KOPT-K1 (cell line): ENCODE data around the gene TNS3.

Experiments used
- H3K27ac ChIP-seq: fragments of 200-600 bp; sonication (generic); 2 replicates; pipeline ENCODE4 v1.5.1; 2016; ENCODE audit warnings: antibody characterized with exemption, mild to moderate bottlenecking, low read depth, low read length; ENCODE audit not compliant: poor library complexity, severe bottlenecking
- H3K36me3 ChIP-seq: fragments of 200-600 bp; sonication (generic); 2 replicates; pipeline ENCODE4 v1.5.1; 2017; ENCODE audit warnings: antibody characterized with exemption, mild to moderate bottlenecking, low read length, moderate library complexity; ENCODE audit not compliant: insufficient read depth
- H3K9me3 ChIP-seq: fragments of 200-600 bp; sonication (generic); 2 replicates; pipeline ENCODE4 v1.5.1; 2017; ENCODE audit warnings: antibody characterized with exemption, low read length, mild to moderate bottlenecking; ENCODE audit not compliant: insufficient read depth, poor library complexity, severe bottlenecking

The TNS3 gene

DNA sequence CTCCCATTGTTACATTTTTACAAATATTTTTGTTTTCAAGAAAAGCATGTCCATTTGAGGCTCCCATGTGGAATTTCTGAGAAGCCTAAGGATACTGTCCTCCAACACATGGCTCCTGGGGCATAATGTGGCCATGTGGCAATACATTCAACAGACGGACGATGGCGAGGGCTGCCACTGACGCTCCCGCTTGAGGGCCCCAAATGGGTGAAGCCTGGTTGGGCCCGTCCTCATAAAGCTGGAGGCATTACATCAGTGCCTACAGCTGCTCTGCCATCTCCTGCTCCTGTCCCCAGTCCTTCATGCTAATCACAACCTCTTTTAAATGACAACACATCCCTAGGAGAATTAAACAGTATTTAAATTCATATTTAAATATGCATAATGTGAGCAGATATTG, 246.8 kb downstream of the TNS3 start:
- H3K27ac ChIP-seq: no peak overlapping the region
- H3K36me3 ChIP-seq: no peaks in the 10 kb centered on the region
- H3K9me3 ChIP-seq: no peaks in the 10 kb centered on the region

DNA sequence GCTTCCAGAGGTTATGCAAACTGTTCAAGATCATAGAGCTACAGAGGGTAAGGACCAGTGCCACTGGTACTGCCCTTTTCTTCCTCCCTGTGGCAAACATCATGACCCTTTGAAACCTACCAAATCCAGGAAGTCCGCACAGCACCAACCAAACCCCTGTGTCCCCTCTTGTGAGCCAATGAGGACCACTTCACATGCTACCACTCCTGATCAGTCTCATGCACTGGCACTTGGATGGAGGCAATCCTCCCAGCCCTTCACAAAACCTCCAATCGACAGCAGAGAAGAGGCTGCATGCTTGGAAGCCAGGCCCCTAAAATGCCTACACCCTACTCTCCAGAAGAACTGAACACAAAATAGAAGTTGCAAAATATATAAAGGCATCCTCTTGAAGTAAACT, 248.0 kb downstream of the TNS3 start:
- no peaks in the 10 kb centered on the region for H3K9me3 ChIP-seq
- H3K36me3 ChIP-seq: no peaks in the 10 kb centered on the region
- H3K27ac ChIP-seq: no peak overlapping the region

DNA sequence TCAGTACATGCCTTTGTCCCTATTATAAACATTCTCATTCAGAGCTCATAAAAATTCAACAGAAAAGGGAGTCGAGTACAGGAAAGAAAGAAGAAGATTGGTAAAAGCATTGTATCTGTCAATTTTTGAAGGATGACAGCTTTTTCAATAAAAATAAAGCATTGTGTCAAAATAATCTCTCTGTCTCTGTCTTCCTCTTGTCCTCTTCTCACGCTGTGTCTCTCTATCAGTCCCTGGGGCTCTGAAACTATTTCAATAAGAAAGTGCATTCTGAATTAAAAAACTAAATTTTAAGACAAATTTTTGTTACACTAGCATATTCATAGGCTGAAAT, 248.4 kb downstream of the TNS3 start:
- H3K36me3 ChIP-seq: no peaks in the 10 kb centered on the region
- H3K9me3 ChIP-seq: no peaks in the 10 kb centered on the region
- H3K27ac ChIP-seq: no peak overlapping the region

DNA sequence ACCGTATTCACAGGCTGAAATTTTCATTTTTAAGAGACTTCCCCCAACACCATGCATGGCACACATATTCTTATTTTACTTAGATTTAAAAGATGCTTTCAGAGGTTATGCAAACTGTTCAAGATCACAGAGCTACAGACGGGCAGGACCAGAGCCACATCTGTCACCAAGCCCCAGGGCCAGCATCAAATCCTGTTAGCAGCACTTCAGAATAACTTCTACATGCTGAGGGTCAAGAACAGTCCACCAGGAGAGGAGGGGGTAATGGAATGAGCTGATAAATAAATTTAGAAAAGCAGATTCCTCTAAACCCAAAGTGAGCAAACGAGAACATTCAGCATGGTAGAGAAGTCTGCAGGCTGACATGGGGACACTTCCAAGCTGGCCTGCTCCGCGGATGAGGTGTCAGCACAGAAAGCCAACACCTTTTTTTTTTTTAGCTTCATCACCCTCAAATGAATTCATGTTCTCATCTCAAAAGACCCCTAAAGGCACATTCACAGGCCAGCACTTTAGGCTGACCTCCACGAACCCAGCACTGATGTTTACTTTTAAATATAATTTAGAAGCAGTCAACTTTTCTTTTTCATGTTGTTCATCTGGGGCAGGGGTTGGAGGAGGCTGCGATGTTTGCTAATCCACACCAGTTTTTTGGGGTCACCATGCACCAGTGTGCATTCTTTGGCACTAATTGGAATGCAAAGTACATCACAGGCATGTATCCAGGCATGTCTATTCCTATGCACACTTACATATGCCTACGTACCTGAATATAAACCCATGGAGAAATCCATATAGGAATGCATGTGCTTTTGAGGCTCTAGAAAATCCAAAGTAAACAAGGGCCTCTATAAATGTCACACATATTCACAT, 249.0 kb downstream of the TNS3 start:
- H3K27ac ChIP-seq: no peak overlapping the region
- no peaks in the 10 kb centered on the region for H3K36me3 ChIP-seq
- no peaks in the 10 kb centered on the region for H3K9me3 ChIP-seq

DNA sequence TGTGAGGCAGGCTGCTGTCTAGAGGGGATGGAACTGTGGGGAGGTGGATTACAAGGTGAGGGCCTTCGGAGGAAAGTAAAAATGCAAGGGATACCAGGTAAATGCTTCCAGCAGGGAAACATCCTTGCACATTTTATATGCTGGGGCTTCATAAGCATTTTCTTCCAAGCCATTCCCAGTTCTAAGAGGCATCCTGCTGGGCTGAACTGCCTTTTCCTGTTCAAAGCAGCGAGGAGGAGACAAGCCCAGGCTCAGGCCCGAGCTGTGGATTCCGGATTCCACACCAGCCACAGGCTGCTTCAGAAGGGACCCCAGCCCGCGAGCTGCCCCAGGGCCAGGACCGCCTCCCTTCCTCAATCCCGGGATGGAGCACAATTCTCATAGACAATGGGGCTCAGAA, 249.7 kb downstream of the TNS3 start:
- H3K27ac ChIP-seq: no peak overlapping the region
- H3K36me3 ChIP-seq: no peaks in the 10 kb centered on the region
- no peaks in the 10 kb centered on the region for H3K9me3 ChIP-seq

DNA sequence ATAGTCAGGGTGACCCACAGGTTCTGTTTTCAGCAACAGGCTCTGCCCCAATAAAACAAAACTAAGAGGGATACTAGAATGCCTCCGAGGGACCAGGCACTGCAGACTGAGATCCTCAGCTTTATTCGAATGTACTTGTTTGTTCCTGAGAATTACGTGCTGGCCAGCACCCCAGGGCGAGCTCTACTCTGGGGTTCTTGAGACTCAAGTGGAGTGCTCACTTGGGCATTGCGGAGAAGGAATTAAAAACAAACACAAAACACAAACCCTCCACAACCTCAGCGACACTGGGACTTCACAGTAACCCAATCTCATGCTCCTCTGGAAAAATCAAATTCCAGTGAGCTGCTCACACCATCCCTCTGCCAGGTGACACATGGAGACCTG, 250.7 kb downstream of the TNS3 start:
- no peaks in the 10 kb centered on the region for H3K36me3 ChIP-seq
- no peaks in the 10 kb centered on the region for H3K9me3 ChIP-seq
- no peak overlapping the region for H3K27ac ChIP-seq

DNA sequence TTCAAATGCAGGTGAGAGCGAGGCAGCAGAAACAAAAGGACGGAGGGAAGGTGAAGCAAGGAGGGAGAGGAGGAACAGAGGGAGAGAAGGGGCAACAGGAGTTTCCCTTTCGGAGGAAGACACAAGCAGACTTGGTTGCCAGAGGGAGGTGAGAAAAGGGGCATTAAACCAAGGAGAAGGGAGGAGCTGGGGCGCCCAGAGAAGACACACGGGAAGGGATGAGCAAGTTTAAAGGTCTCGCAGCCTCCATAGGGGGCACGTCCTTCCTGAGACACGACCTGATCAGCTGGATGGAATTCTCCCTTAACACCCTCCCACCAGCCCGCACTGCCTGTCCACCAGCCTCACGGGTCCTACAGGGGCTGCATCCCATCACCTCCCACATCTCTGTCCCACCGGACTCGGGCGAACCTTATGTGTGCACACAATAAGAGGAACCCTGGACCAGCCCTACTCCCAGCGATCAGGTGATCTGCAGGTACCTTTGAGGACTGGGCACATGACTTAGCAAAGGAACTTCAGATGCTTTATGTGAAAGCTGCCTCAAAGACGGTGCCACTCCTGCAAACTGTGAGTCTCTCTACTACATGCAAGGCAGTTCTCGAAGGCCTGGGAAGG, 251.2 kb downstream of the TNS3 start:
- Histone ChIP-seq H3K36me3 (no peaks in the 10 kb centered on the region), H3K9me3 (no peaks in the 10 kb centered on the region), H3K27ac (no peak overlapping the region)

DNA sequence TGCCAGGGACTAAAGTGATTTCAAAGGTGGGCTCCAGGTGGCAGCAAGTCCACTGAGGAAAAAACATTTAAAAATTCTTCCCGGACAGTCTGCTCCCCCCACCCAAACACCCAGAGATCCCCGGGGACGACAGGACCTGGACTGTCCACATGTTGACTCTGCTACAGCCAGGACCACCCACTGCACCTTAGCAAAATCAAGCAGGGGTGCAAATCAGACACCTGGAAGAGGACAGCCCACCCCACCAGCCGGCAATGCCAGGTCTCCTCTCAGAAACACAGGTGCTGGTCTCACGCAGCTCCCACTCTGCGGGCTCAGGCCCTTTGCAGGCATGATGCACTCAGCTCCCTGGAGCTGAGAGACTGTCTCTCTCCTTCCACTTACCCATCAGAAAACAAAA, 251.9 kb downstream of the TNS3 start:
- Histone ChIP-seq H3K36me3 (no peaks in the 10 kb centered on the region), H3K27ac (no peak overlapping the region), H3K9me3 (no peaks in the 10 kb centered on the region)

DNA sequence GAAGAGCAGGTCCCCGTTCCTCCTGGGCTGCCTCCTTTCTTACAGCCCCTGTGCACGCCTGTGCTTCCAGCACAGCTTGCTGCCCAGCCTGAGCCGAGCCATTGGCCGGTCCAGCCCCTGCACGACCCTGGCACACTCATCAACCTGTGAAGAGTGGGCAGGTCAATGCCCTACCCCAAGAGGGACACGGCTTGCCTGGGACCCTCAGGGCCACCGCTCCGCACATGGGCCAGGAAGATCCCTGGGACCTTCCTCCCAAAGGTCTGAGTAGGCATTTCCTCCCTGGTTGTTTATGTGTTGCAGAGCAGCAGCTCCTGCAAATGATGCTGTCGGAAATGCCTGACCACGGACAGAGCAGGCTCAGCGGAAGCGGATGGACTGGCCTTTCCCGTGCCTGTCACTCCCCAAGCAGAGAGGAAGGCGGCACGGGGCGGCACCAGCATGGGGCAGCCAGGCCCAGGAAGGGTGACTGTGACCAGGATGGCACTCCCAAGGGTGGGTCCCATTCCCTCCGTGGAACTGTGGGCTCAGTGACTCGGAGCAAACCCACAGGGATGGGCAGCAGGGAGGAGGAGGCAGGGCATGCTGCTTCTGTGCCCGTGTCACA, 252.5 kb downstream of the TNS3 start:
- Histone ChIP-seq H3K36me3 (no peaks in the 10 kb centered on the region), H3K27ac (no peak overlapping the region), H3K9me3 (no peaks in the 10 kb centered on the region)

DNA sequence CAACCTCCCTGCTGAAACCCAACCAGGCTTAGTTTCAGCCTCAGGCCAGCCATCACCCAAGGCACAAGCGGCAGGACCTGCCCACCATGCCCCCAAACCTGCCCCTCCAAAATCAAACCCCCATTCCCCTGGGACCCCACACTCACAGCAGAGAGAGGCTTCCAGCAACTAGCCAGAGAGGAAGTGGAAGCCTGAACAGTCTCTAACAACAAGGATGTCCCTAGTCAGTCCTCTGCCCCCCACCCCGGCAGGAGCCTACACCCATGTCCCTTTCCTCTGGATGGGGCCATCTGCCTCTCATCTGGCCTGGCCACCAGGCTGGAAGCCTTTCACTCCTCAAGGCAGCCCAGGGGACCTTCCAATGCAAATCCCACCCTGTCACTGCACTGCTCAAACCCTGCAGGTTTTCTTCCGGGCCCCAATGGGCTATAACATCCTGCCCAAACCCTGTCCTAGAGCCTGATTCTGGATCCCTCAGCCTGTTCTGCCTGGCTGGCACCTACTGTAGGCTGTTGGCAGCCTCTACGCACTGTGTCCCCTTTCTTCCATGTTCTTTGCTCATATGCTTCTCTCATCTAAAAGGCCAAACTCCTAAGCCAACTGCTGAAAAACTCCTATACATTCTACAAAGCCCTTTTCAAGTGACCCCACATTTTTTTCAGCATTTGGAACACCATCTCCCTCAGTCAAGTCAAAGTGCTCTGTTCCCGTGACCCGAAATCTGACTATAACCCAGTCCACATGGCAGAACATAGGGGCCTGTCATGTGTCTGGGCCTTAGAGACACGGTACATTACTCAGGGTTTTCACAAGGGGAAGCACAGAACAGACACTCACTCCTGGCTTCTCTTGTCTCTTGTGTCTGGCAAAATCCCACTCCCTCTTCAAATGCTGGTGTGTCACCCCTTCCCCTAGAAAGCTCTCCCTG, 253.3 kb downstream of the TNS3 start:
- Histone ChIP-seq H3K9me3 (no peaks in the 10 kb centered on the region), H3K36me3 (no peaks in the 10 kb centered on the region), H3K27ac (no peak overlapping the region)

DNA sequence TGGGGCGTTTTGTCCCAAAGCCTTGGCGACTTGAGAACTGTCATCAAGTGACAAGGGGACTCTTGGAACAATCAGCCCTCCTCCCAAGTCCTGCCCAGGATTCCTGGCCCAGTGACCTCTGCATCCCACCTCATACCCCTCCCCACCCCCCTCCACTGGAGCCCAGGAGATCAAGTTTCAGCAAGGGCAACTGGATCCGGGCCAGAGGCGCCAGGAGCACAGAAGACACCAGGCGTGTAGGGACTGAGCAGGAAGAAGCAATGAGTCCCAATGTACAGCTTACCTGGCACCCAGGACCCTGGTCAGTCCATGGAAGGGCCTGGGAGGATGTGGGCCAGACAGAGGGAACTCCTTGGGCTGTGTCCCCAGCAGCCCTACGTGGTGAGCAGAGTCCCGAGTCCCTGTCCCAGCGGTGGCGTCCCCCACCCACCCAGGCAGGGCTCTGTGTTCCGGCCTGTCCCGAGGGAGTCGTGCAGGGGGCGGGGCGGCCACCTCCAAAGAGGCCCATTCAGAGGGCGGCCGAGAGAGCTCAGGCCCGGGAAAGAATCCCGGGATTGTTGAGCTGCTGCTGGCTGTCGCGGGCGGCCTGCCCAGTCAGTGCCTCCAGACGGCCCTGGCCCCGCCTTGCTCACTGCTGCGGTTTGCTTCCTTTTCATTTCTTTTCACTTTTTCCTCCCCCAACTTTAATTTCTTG, 254.1 kb downstream of the TNS3 start:
- no peaks in the 10 kb centered on the region for H3K36me3 ChIP-seq
- no peak overlapping the region for H3K27ac ChIP-seq
- no peaks in the 10 kb centered on the region for H3K9me3 ChIP-seq

DNA sequence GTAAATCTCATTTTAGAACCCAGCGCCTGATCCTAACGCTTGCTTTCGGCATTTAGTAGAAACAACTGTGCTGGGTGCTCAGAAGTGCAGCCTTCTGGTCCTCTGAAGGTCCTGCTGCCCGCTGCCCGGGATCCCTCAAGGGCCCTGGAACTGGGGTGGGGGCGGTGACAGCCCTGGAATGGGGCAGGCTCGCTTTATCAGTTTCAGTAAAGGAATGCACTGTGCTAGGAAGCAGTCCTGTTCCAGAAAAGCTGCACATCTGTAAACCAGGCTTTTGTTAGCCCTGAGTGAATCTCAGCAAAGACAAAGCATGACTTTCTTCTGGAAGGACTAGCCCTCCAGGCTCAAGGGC, 254.6 kb downstream of the TNS3 start:
- Histone ChIP-seq H3K36me3 (no peaks in the 10 kb centered on the region), H3K9me3 (no peaks in the 10 kb centered on the region), H3K27ac (no peak overlapping the region)

DNA sequence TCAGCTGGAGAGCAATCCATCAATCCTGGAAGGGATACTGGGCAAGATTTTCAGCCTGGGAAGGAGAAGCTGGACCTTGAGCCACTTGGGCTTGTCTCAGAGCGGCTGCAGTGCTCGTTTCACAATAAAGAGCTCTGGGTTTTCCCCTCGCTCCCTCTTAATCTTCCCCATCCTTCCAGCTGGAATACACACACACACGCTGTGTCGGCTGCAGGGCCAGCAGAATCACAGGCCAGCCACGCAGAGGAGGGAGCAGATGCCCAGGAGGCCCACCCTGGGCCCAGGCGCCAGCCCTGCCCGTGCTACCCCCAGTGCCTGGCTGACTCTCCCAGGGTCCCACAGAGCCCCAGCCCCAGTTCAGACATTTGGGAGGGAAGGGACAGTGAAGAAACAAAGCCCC, 255.1 kb downstream of the TNS3 start:
- H3K36me3 ChIP-seq: no peaks in the 10 kb centered on the region
- no peaks in the 10 kb centered on the region for H3K9me3 ChIP-seq
- no peak overlapping the region for H3K27ac ChIP-seq

DNA sequence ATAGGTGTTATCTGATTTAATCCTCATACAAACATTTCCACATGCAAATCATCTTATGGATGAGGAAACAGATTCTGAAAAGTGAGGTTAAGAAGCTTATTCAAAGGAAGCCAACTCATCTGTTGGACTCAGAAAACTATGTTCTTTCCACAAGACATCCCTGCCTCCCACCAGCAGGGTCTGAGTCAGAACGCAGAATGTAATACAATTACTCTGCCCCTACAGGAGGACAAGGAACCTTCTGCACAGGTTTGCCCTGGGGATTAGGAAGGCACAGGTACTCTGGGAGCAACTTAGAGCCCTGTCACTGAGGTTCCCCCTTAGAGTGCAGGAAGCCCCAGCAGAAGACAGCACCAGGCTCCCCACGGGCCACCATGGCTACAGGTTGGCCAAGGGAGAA, 255.7 kb downstream of the TNS3 start:
- Histone ChIP-seq H3K27ac (no peak overlapping the region), H3K36me3 (no peaks in the 10 kb centered on the region), H3K9me3 (no peaks in the 10 kb centered on the region)

DNA sequence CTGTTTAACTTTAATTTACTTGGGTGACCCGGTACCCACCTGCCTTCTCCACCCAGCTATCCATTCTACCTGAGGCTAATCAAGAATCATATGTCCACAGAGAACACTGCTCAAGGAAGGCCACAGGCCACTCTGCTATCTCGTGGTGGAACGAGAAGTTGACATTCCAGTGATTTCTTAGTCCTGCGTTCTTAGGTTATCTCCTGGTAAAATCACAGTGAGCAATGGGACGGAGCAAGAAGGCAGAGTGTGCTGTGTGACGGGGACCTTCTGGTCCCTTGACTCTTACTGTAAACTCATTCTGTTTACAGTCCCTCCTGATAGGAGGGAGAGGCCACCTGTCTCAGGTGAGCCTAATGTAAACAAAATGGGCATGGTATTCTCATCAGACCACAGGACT, 256.6 kb downstream of the TNS3 start:
- Histone ChIP-seq H3K27ac (no peak overlapping the region), H3K9me3 (no peaks in the 10 kb centered on the region), H3K36me3 (no peaks in the 10 kb centered on the region)
